Activated naive CD8-positive, alpha-beta T cell treated with anti-CD3 and anti-CD28 coated beads, Interleukin-2, amount 50 U/mL, for 24 hours (primary cell): ENCODE measurements around the gene UQCR11.

ENCODE experiments used
- ATAC-seq: fragments of 150-1000 bp; cut with Tn5 transposase; one replicate; pipeline ENCODE4 v1.10.0; 2021
- DNase-seq: peaks from one replicate; pipeline ENCODE4 v3.0.0; 2021
- H3K27ac Mint-ChIP-seq: one replicate; pipeline ENCODE4 v1.8.0; 2021; ENCODE audit warnings: mild to moderate bottlenecking, mixed read lengths
- H3K27me3 Mint-ChIP-seq: one replicate; pipeline ENCODE4 v1.8.0; 2021; ENCODE audit warnings: mixed read lengths
- H3K36me3 Mint-ChIP-seq: one replicate; pipeline ENCODE4 v1.8.0; 2021; ENCODE audit warnings: low read depth, mixed read lengths
- H3K4me1 Mint-ChIP-seq: one replicate; pipeline ENCODE4 v1.8.0; 2021; ENCODE audit warnings: mixed read lengths
- H3K4me3 Mint-ChIP-seq: one replicate; pipeline ENCODE4 v1.8.0; 2021; ENCODE audit warnings: mild to moderate bottlenecking, moderate library complexity, mixed read lengths
- H3K9me3 Mint-ChIP-seq: one replicate; pipeline ENCODE4 v1.8.0; 2021; ENCODE audit warnings: mixed read lengths

Gene UQCR11

GRCh38 chr19:1605236-1606137, at the start of gene UQCR11:
TSS of gene UQCR11 (minus strand) at chr19:1605462. CDS start at chr19:1605409, 53 bp downstream.
- Mint-ChIP-seq H3K36me3 (peaks cover 12% of the 10 kb centered on the region), H3K4me3 (peak within 1 kb of the TSS; percentile 88), H3K27me3 (no peaks in the 10 kb centered on the region), H3K4me1 (peaks cover 59% of the 10 kb centered on the region), H3K27ac (peak within 1 kb of the TSS; percentile 98), H3K9me3 (no peaks in the 10 kb centered on the region)
- peak; percentile 95 for DNase-seq
- peak; percentile 80 for ATAC-seq

- H3K36me3 Mint-ChIP-seq: no peaks in the 10 kb centered on the region
These were observed 49.0 kb upstream of the UQCR11 start for GRCh38 chr19:1654178-1654792.

DNA sequence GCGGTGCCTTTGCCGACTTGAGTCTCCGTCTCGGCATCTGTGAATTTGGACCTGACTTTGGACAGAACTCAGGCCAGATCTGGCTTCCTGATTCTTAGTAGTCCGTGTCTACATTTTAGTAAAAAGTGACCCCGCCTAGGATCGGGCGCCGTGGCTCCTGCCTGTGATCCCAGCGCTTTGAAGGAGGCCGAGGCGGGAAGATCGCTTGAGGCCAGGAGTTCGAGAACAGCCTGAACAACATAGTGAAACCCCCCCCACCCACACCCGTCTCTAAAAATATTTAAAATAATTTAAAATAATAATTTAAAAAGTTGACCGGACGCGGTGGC, 48.0 kb upstream of the UQCR11 start:
- no peak for DNase-seq
- H3K9me3 Mint-ChIP-seq: no peaks in the 10 kb centered on the region
- H3K4me1 Mint-ChIP-seq: peaks cover 33% of the 10 kb centered on the region
- no peaks in the 10 kb centered on the region for H3K27me3 Mint-ChIP-seq
- H3K36me3 Mint-ChIP-seq: no peaks in the 10 kb centered on the region
- H3K27ac Mint-ChIP-seq: peak overlapping the region; percentile 83
- H3K4me3 Mint-ChIP-seq: peak overlapping the region; percentile 74
- ATAC-seq: no peak

More at GRCh38 chr19:1654178-1654792, 49.0 kb upstream of the UQCR11 start:
- no peaks in the 10 kb centered on the region for H3K9me3 Mint-ChIP-seq
- ATAC-seq (no peak), DNase-seq (no peak)
- H3K4me3 Mint-ChIP-seq: no peak overlapping the region
- no peak overlapping the region for H3K27ac Mint-ChIP-seq
- peaks cover 25% of the 10 kb centered on the region for H3K4me1 Mint-ChIP-seq
- peaks cover 2% of the 10 kb centered on the region for H3K27me3 Mint-ChIP-seq

DNA sequence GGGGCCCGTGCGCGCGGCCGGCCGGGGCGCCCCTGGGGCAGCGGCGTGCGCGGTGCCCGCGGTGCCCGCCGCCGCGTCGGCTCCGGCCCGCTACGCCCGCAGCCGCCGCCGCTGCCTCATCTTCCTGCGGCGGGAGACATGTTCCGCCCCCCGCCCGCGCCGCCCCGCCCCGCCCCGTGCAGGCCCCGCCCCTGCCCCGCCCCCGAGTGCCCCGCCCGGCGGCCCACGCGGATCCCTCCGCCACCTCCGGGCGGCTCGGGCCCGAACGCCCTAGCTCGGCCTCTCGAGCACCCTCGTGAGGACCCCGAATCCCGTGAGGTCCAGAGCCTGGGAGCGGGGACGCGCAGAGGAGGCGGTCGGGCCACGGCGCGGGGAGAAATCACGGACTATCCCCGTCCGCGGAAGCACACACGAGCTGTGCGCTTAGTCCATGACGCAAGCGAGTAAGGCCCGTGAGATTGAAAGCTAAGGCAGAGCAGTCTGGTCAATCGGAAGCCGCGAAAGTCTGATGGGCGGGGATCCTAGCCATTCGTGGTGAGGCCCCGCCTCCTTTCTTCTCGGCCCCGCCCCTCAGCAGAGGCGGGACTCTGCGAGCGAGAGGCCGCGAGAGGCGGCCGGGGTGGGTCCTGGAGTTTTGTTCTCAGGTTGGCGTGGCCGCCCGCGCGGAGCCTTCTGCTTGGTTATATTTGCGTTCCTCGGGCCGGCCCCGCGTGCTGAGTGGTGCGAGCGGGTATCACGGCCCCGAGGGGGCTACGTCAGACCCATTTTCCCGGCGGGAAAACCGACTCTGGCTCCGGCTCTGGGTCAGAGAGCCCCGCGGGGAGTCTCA, 47.4 kb upstream of the UQCR11 start, which contains the start of gene TCF3:
Gene TCF3 (minus strand): TSS at position 145 of the 829 bp plus-strand sequence. CDS start 2,367 bp downstream, outside the sequence.
- H3K36me3 Mint-ChIP-seq: no peaks in the 10 kb centered on the region
- H3K4me1 Mint-ChIP-seq: peaks cover 35% of the 10 kb centered on the region
- H3K9me3 Mint-ChIP-seq: no peaks in the 10 kb centered on the region
- H3K4me3 Mint-ChIP-seq: peak within 1 kb of the TSS; percentile 92
- peak; percentile 87 for ATAC-seq
- H3K27ac Mint-ChIP-seq: peak within 1 kb of the TSS; percentile 94
- no peaks in the 10 kb centered on the region for H3K27me3 Mint-ChIP-seq
- peak; percentile 97 for DNase-seq

GRCh38 chr19:1651568-1652291, 46.5 kb upstream of the UQCR11 start:
- H3K4me1 Mint-ChIP-seq: peaks cover 35% of the 10 kb centered on the region
- peak overlapping the region; percentile 94 for H3K27ac Mint-ChIP-seq
- DNase-seq: peak; percentile 54
- H3K27me3 Mint-ChIP-seq: no peaks in the 10 kb centered on the region
- ATAC-seq: no peak
- H3K36me3 Mint-ChIP-seq: no peaks in the 10 kb centered on the region
- peak overlapping the region; percentile 92 for H3K4me3 Mint-ChIP-seq
- H3K9me3 Mint-ChIP-seq: no peaks in the 10 kb centered on the region

- H3K27me3 Mint-ChIP-seq: no peaks in the 10 kb centered on the region
- peaks cover 37% of the 10 kb centered on the region for H3K4me1 Mint-ChIP-seq
- no peaks in the 10 kb centered on the region for H3K9me3 Mint-ChIP-seq
- H3K27ac Mint-ChIP-seq: peak overlapping the region; percentile 94
- no peak for ATAC-seq
- no peaks in the 10 kb centered on the region for H3K36me3 Mint-ChIP-seq
- DNase-seq: peak; percentile 76
- H3K4me3 Mint-ChIP-seq: peak overlapping the region; percentile 92
These were observed 45.6 kb upstream of the UQCR11 start for GRCh38 chr19:1650650-1651567.

DNA sequence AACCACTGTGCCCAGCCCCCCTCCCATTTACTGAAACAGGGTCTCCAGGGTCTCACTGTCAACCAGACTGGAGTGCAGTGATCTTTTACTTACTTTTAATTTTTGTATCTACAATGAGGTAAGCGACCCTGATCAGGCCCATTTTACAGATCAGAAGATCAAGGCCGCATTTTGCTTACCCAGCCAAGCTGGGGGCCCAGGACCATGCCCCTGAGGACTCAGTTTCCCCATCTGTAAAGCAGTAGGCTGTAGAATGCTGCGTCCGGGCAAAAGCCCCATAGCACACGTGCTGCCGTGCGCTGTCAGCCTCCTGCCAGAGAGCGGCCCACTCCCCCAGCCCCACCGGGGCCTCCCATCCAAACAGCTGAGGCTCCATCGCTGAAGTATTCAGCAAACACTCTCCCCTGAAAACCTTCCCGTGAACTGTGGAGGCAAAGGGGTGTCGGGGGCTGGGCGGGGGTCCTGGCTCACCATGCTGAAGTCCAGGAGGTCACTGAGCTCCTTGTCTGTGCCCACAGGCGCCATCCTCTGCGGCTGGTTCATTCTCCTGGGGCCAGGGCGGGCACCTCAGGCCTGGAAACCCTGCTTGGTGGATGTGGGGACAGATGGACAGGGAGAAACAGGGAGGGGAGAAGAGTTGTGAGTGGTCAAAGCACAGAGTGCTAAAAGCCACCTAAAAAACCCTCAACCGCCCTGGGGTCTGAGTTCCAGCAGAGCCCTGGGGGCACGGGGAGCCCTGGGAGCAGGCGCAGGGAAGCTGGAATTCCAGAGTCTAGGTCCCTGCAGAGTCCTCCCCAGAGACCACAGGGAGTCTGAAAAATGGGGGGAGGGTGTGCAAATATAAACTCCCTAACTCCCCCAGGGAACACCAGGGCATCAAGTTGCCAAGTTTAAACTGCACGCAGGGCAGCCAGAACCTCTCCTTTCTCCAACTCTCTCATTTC, 44.7 kb upstream of the UQCR11 start:
- peaks cover 34% of the 10 kb centered on the region for H3K4me1 Mint-ChIP-seq
- peak overlapping the region; percentile 94 for H3K27ac Mint-ChIP-seq

GRCh38 chr19:1648920-1649541, 43.8 kb upstream of the UQCR11 start:
- peak overlapping the region; percentile 43 for H3K27ac Mint-ChIP-seq
- ATAC-seq (no peak), DNase-seq (peak; percentile 41)
- peaks cover 34% of the 10 kb centered on the region for H3K4me1 Mint-ChIP-seq
- no peaks in the 10 kb centered on the region for H3K27me3 Mint-ChIP-seq
- peaks cover 6% of the 10 kb centered on the region for H3K36me3 Mint-ChIP-seq
- no peaks in the 10 kb centered on the region for H3K9me3 Mint-ChIP-seq
- H3K4me3 Mint-ChIP-seq: peak overlapping the region; percentile 42

More for the DNA sequence above, 44.7 kb upstream of the UQCR11 start:
- no peaks in the 10 kb centered on the region for H3K9me3 Mint-ChIP-seq
- no peaks in the 10 kb centered on the region for H3K27me3 Mint-ChIP-seq
- H3K4me3 Mint-ChIP-seq: peak overlapping the region; percentile 92
- peaks cover 6% of the 10 kb centered on the region for H3K36me3 Mint-ChIP-seq
- no peak for ATAC-seq
- no peak for DNase-seq

GRCh38 chr19:1648459-1648849, 43.2 kb upstream of the UQCR11 start:
- Mint-ChIP-seq H3K9me3 (no peaks in the 10 kb centered on the region), H3K4me3 (no peak overlapping the region), H3K27me3 (no peaks in the 10 kb centered on the region), H3K36me3 (peaks cover 6% of the 10 kb centered on the region), H3K27ac (no peak overlapping the region), H3K4me1 (peaks cover 34% of the 10 kb centered on the region)
- DNase-seq: no peak
- ATAC-seq: no peak

- peaks cover 30% of the 10 kb centered on the region for H3K4me1 Mint-ChIP-seq
- no peaks in the 10 kb centered on the region for H3K9me3 Mint-ChIP-seq
- H3K4me3 Mint-ChIP-seq: no peak overlapping the region
- H3K27ac Mint-ChIP-seq: no peak overlapping the region
- no peaks in the 10 kb centered on the region for H3K27me3 Mint-ChIP-seq
- ATAC-seq (no peak), DNase-seq (no peak)
- H3K36me3 Mint-ChIP-seq: peaks cover 7% of the 10 kb centered on the region
These were observed 42.5 kb upstream of the UQCR11 start for GRCh38 chr19:1647501-1648458.
